Fibroblast of mammary gland (primary cell): ENCODE data around the gene KIF6.

ENCODE experiments used
- DNase-seq: peaks from one replicate; pipeline ENCODE4 v3.0.0-alpha.2; 2010; ENCODE audit warnings: low read depth
- H3K4me3 ChIP-seq: 2 replicates; pipeline ENCODE4 v1.5.1; 2011; ENCODE audit warnings: low read depth, mild to moderate bottlenecking, low read length, moderate library complexity; ENCODE audit not compliant: control insufficient read depth
- CTCF ChIP-seq: conservative IDR thresholded peaks from 2 replicates; pipeline ENCODE4 v1.5.1; 2011; ENCODE audit warnings: low read depth, low read length, inconsistent platforms; ENCODE audit not compliant: control insufficient read depth, insufficient read depth

Gene KIF6

GRCh38 chr6:39540454-39540853 is 184.8 kb downstream of the KIF6 start:
- no peak for DNase-seq
- no peak overlapping the region for H3K4me3 ChIP-seq
- TF ChIP-seq CTCF: no peak

- peak; percentile 55 for DNase-seq
- no peak for TF ChIP-seq CTCF
- no peak overlapping the region for H3K4me3 ChIP-seq
Measured at GRCh38 chr6:39530201-39530759, 194.9 kb downstream of the KIF6 start.

- DNase-seq: no peak
- no peak for TF ChIP-seq CTCF
- no peak overlapping the region for H3K4me3 ChIP-seq
Measured at GRCh38 chr6:39527792-39528564, 197.2 kb downstream of the KIF6 start.

GRCh38 chr6:39524007-39524406 is 201.2 kb downstream of the KIF6 start:
- no peak overlapping the region for H3K4me3 ChIP-seq
- TF ChIP-seq CTCF: no peak
- no peak for DNase-seq

- no peak for TF ChIP-seq CTCF
- no peak overlapping the region for H3K4me3 ChIP-seq
- DNase-seq: no peak
Measured at GRCh38 chr6:39521958-39522357, 203.2 kb downstream of the KIF6 start.

GRCh38 chr6:39520916-39521315 is 204.3 kb downstream of the KIF6 start:
- no peak overlapping the region for H3K4me3 ChIP-seq
- TF ChIP-seq CTCF: no peak
- DNase-seq: no peak
